Body of pancreas (tissue), 4 donors: ENCODE results near the gene PDK3. TPM values are rescaled to one million over a fixed set of nuclear protein-coding genes. Genes with fewer than 3 reads are reported as not detected.

Experiments used
- ATAC-seq: fragments of 150-250 bp; one replicate; pipeline ENCODE4 v1.9.1; 2016
- DNase-seq, 4 donors: peaks; one replicate each; pipeline ENCODE4 v3.0.0-alpha.2; 2019
- H3K27ac ChIP-seq, 4 donors: fragments of 200-600 bp; sonication (generic); 1 replicate in 3 of 4; 2 replicates in 1 of 4; pipeline versions ENCODE4 v1.5.1 to v1.6.1; 2016 to 2019; ENCODE audit warnings: mild to moderate bottlenecking in 1 of 4, mixed read lengths in 1 of 4, moderate library complexity in 1 of 4
- H3K27me3 ChIP-seq, 2 donors: fragments of 200-600 bp; sonication (generic); one replicate each; pipeline ENCODE4 v1.6.0; 2016; ENCODE audit warnings: mild to moderate bottlenecking in 1 of 2
- H3K36me3 ChIP-seq, 2 donors: fragments of 200-600 bp; sonication (generic); replicated peaks in 1 of 2; 2 replicates each; pipeline ENCODE4 v1.5.1; 2016; ENCODE audit warnings: low read depth in 2 of 2; ENCODE audit not compliant: insufficient read depth in 1 of 2
- H3K4me1 ChIP-seq: fragments of 200-600 bp; sonication (generic); one replicate; pipeline ENCODE4 v1.6.0; 2016
- H3K4me3 ChIP-seq, 2 donors: fragments of 200-600 bp; sonication (generic); 1 replicate in 1 of 2; 2 replicates in 1 of 2; pipeline ENCODE4 v1.5.1; 2016 to 2019
- H3K9me3 ChIP-seq, 3 donors: fragments of 200-600 bp; sonication (generic); 1 replicate in 2 of 3; 2 replicates in 1 of 3; pipeline ENCODE4 v1.5.1; 2016
- CTCF ChIP-seq, 7 experiments: fragments of 450-650 bp in 4 of 7; fragments of 200-600 bp in 3 of 7; sonication (generic) in 3 of 7; IDR thresholded peaks; one replicate each; pipeline ENCODE4 v1.5.1; 2016 to 2019; ENCODE audit warnings: antibody characterized with exemption in 7 of 7
- POLR2A ChIP-seq, 3 donors: fragments of 450-650 bp; IDR thresholded peaks; one replicate each; pipeline ENCODE4 v1.6.1; 2016; ENCODE audit warnings: antibody characterized with exemption in 3 of 3, mild to moderate bottlenecking in 2 of 3
- whole genome bisulfite sequencing, 2 donors: methylation state at CpG; one replicate each; pipeline ENCODE4 v1.1.5; 2017; 5-methylcytosine and 5-hydroxymethylcytosine counted together
- intact Hi-C: fragments of 100-400 bp; cut with DNase I; formaldehyde crosslinking; loops from one replicate; pipeline ENCODE4 v1.15.1; 2023
- total RNA-seq, 2 donors: library from RNA; depleted of rRNA; stranded (reverse); fragments of >200 nt; gene quantifications; one replicate each; pipeline ENCODE4 v1.1.0, GENCODE V29; 2016

PDK3 gene
- total RNA-seq, 2 donors from 2014 or later = 11.5 to 20.2 TPM

- ATAC-seq (no peak), DNase-seq (peak in 1 of 4 donors; percentile 16)
- Histone ChIP-seq H3K27ac (no peak overlapping the region), H3K4me3 (no peak overlapping the region), H3K9me3 (no peaks in the 10 kb centered on the region), H3K4me1 (peaks cover 6% of the 10 kb centered on the region), H3K36me3 (no peaks in the 10 kb centered on the region), H3K27me3 (no peaks in the 10 kb centered on the region)
- WGBS, 2 donors = 90 to 98% methylated on average over 5 of the region's 5 CpGs
- TF ChIP-seq CTCF (IDR thresholded peaks at IDR 0.05) (no peak), POLR2A (IDR thresholded peaks at IDR 0.05) (no peak)
- intact Hi-C loops = no loop called here
Measured at GRCh38 chrX:24485323-24485722, 20.2 kb downstream of the PDK3 start.

GRCh38 chrX:24485976-24486680 lies 21.0 kb downstream of the PDK3 start:
- H3K4me3 ChIP-seq = no peak overlapping the region
- H3K27me3 ChIP-seq = no peaks in the 10 kb centered on the region
- H3K27ac ChIP-seq = no peak overlapping the region
- H3K9me3 ChIP-seq = no peaks in the 10 kb centered on the region
- H3K36me3 ChIP-seq = no peaks in the 10 kb centered on the region
- intact Hi-C loops = no loop called here
- DNase-seq (no peak), ATAC-seq (no peak)
- 71 to 75% methylated on average over 5 to 8 of the region's 10 CpGs for WGBS, 2 donors
- H3K4me1 ChIP-seq = peaks cover 6% of the 10 kb centered on the region
- no peak for TF ChIP-seq CTCF (IDR thresholded peaks at IDR 0.05)
- no peak for TF ChIP-seq POLR2A (IDR thresholded peaks at IDR 0.05)

- H3K27me3 ChIP-seq = no peaks in the 10 kb centered on the region
- ATAC-seq = no peak
- no peaks in the 10 kb centered on the region for H3K36me3 ChIP-seq
- DNase-seq = no peak
- peaks cover 6% of the 10 kb centered on the region for H3K4me1 ChIP-seq
- no peak overlapping the region for H3K4me3 ChIP-seq
- 60 to 91% methylated on average over 3 of the region's 3 CpGs for WGBS, 2 donors
- no peaks in the 10 kb centered on the region for H3K9me3 ChIP-seq
- TF ChIP-seq CTCF (IDR thresholded peaks at IDR 0.05) (no peak), POLR2A (IDR thresholded peaks at IDR 0.05) (no peak)
- no peak overlapping the region for H3K27ac ChIP-seq
- intact Hi-C loops = no loop called here
Measured at GRCh38 chrX:24487571-24487970, 22.5 kb downstream of the PDK3 start.

GRCh38 chrX:24491741-24492140 lies 26.7 kb downstream of the PDK3 start:
- DNase-seq (no peak), ATAC-seq (no peak)
- Histone ChIP-seq H3K9me3 (no peaks in the 10 kb centered on the region), H3K36me3 (no peaks in the 10 kb centered on the region), H3K27me3 (no peaks in the 10 kb centered on the region), H3K4me3 (no peak overlapping the region), H3K4me1 (no peaks in the 10 kb centered on the region), H3K27ac (no peak overlapping the region)
- TF ChIP-seq POLR2A (IDR thresholded peaks at IDR 0.05) = no peak
- TF ChIP-seq CTCF (IDR thresholded peaks at IDR 0.05) = no peak
- 25 to 70% methylated on average over 1 to 4 of the region's 4 CpGs for WGBS, 2 donors
- intact Hi-C loops = loop anchor here (10.0 kb wide), 1 partner anchor 97 kb away; no protein-coding TSS in a partner anchor
